Brain microvascular endothelial cell (primary cell): ENCODE measurements around the gene ZNF574.

Experiments
- DNase-seq: peaks from one replicate; pipeline ENCODE4 v3.0.0-alpha.2; 2020
- H3K27ac ChIP-seq: fragments of 250-450 bp; sonication (Bioruptor Pico); 2 replicates; pipeline ENCODE4 v1.5.1; 2020; ENCODE audit warnings: mild to moderate bottlenecking, moderate library complexity
- H3K27me3 ChIP-seq: fragments of 250-450 bp; sonication (Bioruptor Pico); replicated peaks from 2 replicates; pipeline ENCODE4 v1.5.1; 2020; ENCODE audit warnings: mild to moderate bottlenecking
- H3K36me3 ChIP-seq: fragments of 250-450 bp; sonication (Bioruptor Pico); replicated peaks from 2 replicates; pipeline ENCODE4 v1.5.1; 2020; ENCODE audit warnings: mild to moderate bottlenecking
- H3K4me3 ChIP-seq: 2 replicates; pipeline ENCODE4 v1.5.1; 2011; ENCODE audit warnings: low read depth, mild to moderate bottlenecking, control low read depth, low read length, moderate library complexity
- CTCF ChIP-seq: IDR thresholded peaks from 2 replicates; pipeline ENCODE4 v1.5.1; 2011; ENCODE audit warnings: low read depth, mild to moderate bottlenecking, moderate library complexity, low read length, control low read depth, inconsistent platforms; ENCODE audit errors: missing control alignments
- in situ Hi-C: cut with HindIII; loops from 2 replicates; pipeline ENCODE4 v1.10.0; 2017; ENCODE audit warnings: low sequenced_read_pairs, low pct_ligation_motif_present

Gene ZNF574

GRCh38 chr19:42045575-42045974 is 30.4 kb upstream of the ZNF574 start:
- Histone ChIP-seq H3K36me3 (no peaks in the 10 kb centered on the region), H3K27me3 (no peaks in the 10 kb centered on the region), H3K27ac (no peak overlapping the region), H3K4me3 (no peak overlapping the region)
- DNase-seq = no peak
- in situ Hi-C loops = no loop called here
- TF ChIP-seq CTCF = no peak

- Histone ChIP-seq H3K27ac (no peak overlapping the region), H3K36me3 (no peaks in the 10 kb centered on the region), H3K4me3 (no peak overlapping the region), H3K27me3 (no peaks in the 10 kb centered on the region)
- DNase-seq = no peak
- no peak for TF ChIP-seq CTCF
- in situ Hi-C loops = no loop called here
Measured at GRCh38 chr19:42048992-42049391, 27.0 kb upstream of the ZNF574 start.

- DNase-seq = no peak
- Histone ChIP-seq H3K27me3 (no peaks in the 10 kb centered on the region), H3K4me3 (no peak overlapping the region), H3K36me3 (no peaks in the 10 kb centered on the region), H3K27ac (no peak overlapping the region)
- in situ Hi-C loops = no loop called here
- TF ChIP-seq CTCF = no peak
Measured at GRCh38 chr19:42051166-42052115, 24.5 kb upstream of the ZNF574 start.

GRCh38 chr19:42052241-42052863 is 23.6 kb upstream of the ZNF574 start:
- Histone ChIP-seq H3K4me3 (no peak overlapping the region), H3K36me3 (no peaks in the 10 kb centered on the region), H3K27me3 (no peaks in the 10 kb centered on the region), H3K27ac (no peak overlapping the region)
- in situ Hi-C loops = no loop called here
- DNase-seq = no peak
- TF ChIP-seq CTCF = no peak

GRCh38 chr19:42053037-42053935 is 22.7 kb upstream of the ZNF574 start:
- H3K4me3 ChIP-seq = no peak overlapping the region
- in situ Hi-C loops = no loop called here
- H3K36me3 ChIP-seq = no peaks in the 10 kb centered on the region
- DNase-seq = no peak
- H3K27ac ChIP-seq = no peak overlapping the region
- H3K27me3 ChIP-seq = no peaks in the 10 kb centered on the region
- TF ChIP-seq CTCF = no peak
